ENCODE data around the gene CFAP74.
A peak's percentile ranks its signal among the peaks of the same experiment; 100 is the strongest.

CFAP74 gene

DNA sequence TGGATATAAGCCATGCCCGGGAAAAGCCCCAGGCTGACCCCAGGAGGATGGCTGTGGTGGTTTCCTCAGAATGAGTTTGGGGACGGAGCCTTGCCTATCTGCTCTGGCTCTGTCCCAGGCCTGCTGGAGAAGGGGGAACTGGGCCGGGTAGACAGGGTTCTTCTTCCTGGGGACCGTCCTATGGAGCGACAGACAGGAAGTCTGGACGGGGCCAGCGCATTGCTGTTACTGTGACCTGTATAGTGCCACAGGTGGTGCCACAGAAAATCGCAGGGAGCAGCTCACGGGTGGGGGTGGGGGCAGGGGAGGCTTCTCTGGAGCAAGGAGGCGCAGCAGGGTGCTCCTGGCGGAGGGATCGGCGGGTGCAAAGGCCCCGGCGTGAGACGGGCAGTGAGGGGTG, 36.4 kb downstream of the CFAP74 start:
- DNase-seq = no peak

DNA sequence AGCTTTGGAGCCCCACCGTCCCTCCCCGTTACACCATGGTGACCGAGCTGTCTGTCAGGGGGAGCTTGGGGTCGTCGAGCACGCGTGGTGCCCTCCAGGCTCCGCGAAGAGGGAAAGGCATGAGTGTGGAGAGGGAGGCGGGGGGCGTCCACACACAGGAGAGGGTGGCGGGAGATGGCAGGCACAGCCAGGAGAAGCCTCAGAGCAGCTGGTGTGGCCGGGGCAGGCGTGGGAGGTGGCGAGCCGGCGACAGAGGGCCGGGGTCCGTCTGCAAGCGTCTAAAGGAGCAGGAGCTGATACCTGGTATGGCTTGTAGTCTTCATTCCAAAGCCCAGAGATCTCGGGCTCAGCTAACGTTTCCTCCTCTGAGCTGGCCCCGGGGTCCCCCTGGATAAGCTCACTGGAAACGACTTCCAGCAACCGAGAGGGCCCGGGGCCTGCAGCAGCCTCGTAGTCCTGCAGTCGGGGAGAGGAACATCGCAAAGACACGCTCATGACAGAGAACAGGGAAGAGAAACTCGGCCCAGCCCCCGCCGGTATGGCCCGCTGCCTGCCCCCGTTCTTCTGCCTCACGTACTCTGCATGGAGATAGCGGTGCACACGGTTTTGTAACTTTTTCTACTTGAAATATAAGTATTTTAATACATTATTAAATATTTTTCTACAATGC, 37.4 kb downstream of the CFAP74 start:
- DNase-seq = no peak

DNA sequence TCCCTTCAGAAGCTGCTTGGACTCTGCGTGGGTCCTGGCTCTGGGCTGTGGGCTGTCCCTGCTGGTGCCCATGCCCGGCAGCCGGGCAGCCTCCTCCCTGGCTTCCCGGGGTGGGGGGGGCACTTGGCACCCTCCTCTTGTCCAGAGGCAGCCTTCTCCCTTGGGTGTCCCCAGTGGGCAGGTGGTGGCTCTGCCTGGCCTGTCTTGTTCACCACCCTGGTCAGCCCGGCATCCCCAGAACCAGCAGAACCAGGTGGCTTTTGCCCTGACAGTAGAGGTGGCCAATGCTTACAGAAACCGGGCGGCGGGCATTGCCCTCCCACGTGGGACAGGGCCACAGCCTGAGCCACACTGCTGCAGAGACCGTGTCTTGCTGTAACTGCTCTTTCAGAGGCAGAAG, 38.0 kb downstream of the CFAP74 start:
- no peak for DNase-seq

DNA sequence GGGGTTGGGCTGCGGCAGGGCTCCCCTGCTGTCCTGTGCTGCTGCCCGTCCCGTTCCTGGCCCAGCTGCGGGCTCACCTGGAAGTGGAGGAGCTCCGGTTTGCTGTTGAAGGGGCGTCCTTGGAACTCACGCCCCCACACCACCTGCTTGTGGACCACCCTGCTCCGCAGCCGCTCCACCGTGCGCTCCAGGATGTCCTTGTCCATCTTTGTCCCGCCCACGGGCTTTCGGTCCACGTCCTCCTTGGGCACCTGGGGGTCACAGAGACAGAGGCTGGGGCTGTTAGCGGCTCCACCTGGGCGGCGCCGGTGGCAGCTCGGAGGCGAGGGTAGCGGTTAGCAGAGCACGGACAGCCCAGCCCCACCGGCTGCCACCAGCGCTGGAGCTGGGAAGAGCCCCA, 38.8 kb downstream of the CFAP74 start:
- DNase-seq = no peak

DNA sequence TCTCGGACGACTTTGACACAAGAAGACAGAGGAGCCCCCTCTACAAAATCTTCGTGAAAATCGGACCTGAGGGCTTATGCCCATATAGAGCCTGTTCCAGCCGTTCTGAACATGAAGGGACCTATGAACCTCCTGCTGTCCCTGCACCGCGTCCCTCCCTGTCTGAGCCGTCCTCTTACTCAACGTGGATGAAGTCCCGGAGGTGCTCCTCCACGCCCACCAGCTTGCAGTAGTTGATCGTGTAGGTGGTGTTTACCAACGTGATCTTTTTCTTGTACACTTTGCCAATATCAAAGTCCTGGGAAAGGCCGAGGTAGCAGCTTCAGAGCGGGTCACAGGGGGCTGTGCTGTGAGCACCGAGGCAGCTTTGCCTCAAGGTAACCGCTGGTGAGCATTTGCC, 40.0 kb downstream of the CFAP74 start:
- DNase-seq = no peak

DNA sequence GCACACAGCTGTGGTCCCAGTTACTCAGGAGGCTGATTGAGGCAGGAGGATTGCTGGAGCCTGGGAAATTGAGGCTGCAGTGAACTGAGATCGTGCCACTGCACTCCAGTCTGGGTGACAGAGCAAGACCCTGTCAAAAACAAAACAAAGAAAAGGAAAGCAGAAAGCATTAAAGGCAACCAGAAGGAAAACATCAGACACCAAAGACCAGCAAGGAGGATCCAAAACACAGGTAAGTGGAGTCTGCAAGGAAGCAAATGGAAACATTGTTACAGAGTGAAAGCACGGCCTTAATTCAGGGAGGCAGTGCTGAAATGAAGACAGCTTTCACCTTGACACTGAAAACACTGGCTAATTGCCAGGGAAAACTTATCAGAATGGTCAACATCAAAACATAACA, 40.8 kb downstream of the CFAP74 start:
- no peak for DNase-seq

DNA sequence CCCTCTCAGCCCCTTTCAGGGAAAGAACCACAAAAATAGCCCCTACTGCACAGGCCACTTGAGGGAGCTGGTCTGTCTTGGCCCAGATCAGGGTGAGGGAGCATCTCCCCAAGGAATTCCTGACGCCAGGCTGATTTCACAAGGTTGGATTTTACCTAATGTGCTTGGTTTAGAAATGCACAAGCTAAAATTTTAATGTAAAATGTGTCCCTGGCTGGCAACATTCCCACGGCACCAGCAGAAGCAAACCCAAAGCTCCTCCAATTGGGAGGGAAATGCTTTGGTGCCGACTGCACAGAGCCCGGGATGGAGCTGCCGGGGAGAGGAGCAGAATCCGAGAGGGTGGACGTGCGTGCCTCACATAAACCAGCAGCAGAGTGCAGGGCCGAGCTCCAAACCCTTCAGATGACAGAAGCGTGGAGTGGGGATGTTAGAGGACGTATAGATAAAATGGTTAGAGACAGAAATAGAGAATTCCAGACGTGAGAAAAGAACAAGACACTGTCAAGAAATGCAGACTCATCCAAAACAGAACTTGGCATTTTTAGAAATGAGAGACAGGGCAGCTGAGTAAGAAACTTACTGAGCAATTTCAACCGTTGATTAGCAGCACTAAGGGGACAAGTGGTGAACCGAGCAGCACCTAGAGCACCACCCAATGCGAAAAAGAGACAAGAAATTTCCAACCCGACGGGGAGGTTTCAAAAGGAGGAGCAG, 42.9 kb downstream of the CFAP74 start:
- DNase-seq = no peak

DNA sequence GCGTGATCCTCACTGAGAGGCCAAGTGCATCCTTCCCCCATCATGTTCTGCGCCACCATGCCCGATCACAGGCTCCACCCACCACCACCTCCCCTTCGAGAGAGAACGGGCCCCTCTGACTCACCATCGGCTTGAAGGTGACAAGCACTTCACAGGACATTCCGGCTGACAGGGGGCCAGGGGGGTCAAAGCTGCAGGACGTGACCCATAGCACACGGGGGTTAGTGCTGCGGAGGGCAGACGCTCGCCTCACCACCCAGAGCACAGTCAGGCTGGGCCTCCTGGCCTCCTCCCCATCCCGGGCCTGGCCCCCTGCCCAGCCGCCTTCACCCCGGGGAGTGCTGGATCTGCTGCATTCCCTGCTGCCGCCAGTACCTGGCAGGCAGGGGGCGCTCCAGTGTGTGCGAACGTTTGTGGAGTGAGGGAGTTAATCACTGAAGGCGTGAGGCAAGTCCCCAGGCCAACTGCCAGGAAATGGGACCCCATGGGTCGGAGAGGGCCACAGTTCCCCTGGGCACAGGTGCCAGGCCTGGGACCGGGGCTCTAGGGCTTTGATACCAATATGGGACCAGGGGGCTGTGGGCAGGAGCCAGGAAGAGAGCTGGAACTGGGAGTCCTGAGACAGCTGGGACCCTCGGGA, 43.6 kb downstream of the CFAP74 start:
- DNase-seq = peak; percentile 59

DNA sequence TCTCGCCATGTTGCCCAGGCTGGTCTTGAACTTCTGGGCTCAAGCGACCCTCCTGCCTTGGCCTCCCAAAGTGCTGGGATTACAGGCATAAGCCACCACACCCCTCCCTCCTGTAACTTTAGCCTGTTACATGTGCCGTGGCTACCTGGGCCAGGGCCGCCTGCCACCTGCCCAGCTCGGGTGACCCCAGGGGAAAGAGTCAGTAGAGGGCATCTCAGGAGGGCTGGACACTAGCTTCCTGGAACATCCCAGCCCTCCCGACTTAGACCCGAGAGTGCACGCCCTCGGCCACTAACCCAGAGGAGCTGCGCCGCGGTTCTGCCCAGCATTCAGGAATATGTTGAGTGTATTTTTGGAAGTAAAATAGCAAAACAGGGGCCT, 44.1 kb downstream of the CFAP74 start:
- no peak for DNase-seq

DNA sequence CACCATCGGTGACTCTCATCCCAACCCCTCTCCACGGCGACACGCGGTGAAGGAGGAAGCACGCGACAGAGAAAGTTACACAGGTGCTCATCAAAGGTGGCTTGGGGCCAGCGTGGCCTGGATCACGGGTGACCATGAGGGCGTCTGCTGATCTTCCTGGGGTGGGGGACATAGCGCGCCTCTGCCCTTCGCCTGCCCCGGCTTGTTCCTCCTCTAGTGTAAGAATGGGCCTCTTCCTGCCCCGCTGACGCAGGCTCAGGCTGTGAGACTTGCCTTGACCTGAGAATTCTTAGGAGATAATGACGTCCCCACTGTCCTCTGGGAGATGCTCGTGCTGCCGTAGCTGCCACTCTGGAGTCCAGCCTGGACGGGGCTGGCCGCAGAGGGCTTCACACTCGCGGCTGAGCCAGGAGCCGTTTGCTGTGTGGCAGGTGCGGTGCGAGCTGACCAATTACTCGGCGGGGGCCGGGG, 45.5 kb downstream of the CFAP74 start:
- no peak for DNase-seq

DNA sequence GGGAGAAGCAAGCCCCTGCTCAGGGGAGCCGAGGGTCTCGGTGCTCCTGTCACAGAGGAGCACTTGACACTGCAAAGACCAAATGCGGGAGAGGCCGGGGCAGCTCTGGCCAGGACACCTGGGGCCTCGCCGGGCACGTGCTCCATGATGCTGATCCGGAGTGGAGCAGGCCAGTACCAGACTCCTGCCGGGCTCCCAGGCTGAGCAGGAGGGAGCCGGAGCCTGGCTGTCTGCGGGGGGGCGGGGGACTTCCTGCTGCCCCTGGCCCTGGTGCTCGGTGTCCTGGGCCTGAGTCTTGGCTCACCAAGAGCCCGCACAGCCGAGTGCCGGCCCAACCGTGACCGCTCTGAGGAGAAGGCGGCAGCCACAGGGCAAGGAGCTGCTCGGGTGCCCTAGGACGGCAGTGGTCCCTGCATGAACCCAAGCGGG, 46.0 kb downstream of the CFAP74 start:
- no peak for DNase-seq

DNA sequence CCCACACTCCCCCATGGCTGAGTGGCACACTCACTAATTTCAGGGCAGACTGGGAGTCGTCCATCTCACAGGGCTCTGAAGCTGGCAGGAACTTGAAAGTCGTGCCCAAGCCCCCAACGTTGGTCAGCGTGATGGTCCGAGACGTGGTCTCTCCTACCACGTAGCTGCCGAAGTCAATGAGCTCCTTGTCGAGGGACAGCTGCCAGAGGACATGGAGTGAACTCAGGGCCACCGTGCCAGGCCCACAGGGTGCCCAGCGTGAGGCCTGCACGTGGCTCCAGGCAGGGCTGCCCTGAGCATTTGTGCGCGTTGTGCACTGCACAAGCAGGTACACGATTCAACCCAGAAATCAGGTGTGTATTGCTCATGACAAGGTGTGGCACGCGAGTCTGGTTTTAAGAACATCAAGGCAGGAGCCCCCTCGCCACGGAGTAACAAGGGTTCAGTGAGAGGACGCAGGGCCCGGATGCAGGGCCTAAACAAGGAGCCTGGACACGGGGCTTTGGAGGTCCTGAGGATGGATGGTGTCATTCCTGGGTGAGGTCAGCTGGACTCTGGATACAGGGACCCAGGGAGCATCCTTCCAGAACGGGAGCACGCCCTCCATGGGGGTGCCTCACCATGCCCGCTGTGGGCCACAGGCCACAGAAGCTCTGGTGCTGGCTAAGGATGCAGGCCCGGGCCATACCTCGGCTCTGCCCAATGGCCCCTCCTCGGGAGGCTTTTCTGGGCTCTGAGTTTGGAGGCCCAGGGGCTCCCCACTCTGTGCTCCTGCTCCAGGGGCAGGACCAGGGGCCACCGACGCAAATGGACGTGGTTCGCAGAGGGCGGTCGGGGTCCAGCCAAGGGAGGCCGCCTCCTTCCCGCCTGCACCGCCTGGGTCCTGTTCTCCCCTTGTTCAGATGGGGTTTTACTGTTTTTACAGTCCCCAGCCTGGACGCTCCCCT, 46.7 kb downstream of the CFAP74 start:
- no peak for DNase-seq

DNA sequence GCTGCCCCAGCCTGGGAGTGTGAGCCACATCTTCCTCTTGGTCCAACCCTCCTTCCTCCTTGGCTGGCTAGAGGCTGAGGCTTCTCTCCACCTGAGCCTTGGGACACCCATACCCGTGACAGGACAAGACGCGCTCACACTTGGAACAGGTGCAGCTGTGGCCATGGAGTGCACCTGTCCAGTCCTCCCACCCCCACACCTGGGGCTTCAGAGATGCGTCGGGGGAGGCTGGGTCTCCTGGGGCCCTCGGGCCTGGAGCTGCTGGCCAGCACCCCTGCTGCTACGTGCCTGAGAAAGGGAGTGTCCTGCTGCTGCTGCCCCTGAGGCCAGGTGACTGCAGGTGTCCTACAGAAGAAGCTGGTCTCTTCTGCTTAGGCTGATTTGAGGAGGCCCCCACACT, 47.5 kb downstream of the CFAP74 start:
- no peak for DNase-seq

DNA sequence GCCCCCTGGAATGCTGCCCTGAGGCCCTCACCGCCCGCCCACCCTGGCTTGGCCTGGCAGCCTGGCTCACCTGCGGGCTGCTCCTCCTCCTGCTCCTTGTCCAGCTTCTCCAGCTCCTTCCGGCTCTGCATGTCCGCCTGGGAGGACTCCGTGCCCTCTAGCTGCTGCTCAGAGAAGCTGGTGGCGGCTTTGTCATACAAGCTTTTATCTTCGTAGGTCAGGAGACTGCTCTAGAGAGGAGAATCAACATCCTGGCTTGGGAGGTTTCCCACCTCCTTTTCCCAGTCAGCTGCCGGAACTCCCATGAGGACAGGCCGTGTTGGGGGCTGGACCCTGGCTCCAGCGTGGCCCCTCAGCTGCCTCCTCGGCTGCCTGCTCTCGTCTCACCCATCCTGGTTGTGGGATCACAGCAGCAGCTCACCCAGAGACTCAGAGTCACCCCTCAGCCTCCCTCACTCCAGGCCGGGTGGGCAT, 47.9 kb downstream of the CFAP74 start:
- DNase-seq = no peak

DNA sequence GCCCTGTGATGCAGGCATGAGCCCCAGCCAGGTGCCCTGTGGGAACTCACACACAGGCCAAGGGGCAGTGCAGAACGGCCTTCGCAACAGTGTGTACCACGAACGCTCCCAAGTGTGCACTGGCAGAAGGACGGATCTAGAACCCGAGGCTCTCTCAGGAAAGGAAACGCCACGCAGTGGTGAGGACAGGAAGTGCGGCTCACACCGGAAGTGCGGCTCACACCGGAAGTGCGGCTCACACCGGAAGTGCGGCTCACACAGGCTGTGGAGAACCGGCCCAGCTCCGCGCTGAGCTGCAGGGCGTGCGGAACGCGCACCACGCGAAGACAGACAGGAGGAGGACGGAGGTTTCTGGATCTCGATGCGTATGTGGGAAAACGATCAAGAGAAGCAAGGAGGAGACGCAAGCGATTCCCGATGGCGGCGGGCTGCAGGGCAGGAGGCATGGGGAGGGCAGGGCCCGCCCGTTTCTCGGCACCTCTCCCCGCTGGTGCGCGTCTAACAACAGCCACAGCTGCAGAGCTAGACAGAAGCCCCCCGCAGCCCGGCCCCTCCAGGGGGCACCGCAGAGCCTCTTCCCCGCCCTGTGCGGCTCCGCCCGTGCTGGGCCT, 48.6 kb downstream of the CFAP74 start:
- no peak for DNase-seq

DNA sequence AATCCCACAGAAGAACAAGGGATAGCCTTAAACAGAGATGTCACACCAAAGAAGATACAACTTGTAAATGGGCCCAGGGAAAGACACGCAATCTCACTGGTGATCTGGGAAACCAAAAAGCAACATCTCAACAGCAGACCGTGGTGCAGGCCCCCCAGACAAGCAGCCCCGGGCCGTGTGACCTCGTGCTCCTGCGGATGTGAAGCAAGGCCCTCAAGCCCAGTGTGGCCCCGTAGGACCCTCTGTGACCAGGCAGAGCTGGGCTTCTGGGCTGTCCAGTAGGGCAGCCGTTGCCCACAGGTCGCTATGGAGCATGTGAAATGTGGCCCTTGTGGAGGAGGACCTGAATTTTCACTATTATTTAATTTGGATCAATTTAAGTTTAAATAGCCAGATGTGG, 49.6 kb downstream of the CFAP74 start:
- no peak for DNase-seq

DNA sequence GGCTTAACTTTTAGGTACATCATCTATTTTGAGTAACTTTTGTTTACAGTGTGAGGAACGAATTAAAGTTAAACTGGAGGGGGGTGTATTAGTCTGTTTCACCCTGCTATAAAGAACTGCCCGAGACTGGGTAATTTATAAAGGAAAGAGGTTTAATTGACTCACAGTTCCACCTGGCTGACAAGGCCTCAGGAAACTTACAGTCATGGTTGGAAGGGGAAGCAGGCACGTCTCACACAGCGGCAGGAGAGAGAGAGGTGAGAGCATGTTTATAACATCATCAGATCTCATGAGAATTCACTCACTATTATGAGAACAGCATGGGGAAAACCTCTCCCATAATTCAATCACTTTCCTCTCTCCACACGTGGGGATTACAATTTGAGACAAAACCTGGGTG, 52.6 kb downstream of the CFAP74 start:
- DNase-seq = no peak

DNA sequence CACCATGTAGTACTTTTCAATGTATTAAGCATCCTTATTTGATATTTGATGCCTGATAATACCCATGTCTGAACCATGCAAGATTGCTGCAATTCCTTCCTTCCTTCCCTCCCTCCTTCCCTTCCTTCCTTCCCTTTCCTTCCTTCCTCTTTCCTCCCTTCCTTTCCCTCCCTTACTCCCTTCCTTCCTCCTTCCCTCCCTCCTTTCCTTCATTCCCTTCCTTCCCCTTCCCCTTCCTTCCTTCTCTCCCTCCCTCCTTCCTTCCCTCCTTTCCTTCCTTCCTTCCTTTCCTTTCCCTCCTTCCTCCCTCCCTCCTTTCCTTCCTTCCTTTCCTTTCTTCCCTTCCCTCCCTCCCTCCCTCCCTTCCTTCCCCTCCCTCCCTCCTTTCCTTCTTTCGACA, 54.8 kb downstream of the CFAP74 start:
- DNase-seq = no peak

DNA sequence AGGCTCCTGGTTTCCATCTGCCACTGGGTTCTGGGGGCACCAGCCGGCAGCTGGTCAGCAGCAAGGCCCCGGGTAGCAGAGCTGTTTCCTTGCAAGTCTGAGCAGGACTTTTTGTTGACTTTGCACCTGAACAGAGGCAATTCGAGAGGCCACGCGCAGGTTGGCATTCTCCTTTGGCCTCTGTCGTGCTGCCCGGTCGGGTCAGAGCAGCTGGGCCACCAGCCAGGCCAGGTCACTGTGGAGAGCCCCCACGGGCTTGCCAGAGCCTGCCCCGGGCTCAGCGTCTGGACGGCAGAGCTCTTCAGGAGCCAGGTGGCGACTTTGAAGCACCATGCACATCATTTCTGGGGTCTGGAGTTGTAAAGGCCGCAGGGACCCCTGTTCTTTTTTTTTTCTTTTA, 56.1 kb downstream of the CFAP74 start:
- no peak for DNase-seq

DNA sequence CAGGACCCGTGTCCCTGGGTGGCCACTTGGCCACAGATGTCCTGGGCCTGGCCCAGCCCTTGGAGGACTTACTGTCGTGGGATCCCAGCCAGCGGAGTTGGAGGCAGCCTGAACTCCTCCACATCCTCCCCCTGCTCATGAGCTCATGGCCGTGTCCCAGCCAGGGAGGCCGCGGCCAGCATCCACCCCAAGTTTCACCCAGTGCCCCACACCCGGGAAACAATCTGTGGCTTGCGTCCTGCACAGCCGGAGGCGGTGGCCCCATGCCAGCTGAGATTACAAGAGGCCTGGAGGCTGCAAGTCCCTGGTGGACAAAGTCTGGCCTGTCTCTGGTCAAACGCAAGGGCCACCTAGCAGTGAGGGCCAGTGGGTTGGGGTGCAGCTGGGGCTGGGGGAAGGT, 57.0 kb downstream of the CFAP74 start:
- no peak for DNase-seq

DNA sequence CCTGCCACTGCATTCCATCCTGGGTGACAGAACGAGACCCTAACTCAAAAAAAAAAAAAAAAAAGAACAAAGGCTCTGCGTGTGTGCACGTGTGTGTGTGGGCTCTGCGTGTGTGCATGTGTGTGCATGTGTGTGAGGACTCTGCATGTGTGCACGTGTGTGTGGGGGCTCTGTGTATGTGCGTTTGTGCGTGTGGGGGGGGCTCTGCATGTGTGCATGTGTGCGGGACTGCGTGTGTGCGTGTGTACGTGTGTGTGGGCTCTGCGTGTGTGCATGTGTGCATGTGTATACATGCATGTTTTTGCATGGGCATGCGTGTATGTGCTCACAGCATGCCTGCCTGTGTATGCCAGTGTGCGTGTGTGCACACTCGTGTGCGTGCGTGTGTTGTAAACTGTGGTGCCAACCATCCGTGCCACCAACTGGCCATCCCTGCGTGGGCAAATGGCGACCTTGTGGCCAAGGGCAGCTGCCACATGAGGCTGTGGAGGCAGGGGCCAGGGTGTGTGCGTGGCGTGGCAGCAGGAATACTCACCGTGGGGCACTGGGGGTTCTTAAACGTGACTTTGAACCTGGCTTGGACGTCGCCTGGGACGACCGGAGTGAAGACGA, 57.7 kb downstream of the CFAP74 start:
- no peak for DNase-seq
